C4-2B (cell line): ENCODE results near the gene ZNF718.
"Not testable (repeated sequence)": the region's sequence is repeated elsewhere in the genome, so short reads cannot be mapped to it uniquely, and the experiment has no call there.

Experiments used
- H3K27ac ChIP-seq: fragments of 450-650 bp; 2 replicates; pipeline ENCODE4 v1.5.1; 2017
- ZFX ChIP-seq: fragments of 450-650 bp; IDR thresholded peaks from 2 replicates; pipeline ENCODE4 v1.6.1; 2017
- TF ChIP-seq, protein P1 (sequence below): fragments of 450-650 bp; conservative IDR thresholded peaks from 2 replicates; pipeline ENCODE4 v1.5.1; 2017; ENCODE audit warnings: mild to moderate bottlenecking

Gene ZNF718

GRCh38 chr4:125833-126232 lies 1.5 kb downstream of the ZNF718 start:
- peak overlapping the region; percentile 92; the same call in 1 of the 2 replicates for H3K27ac ChIP-seq
- TF ChIP-seq ZFX = no peak
- TF ChIP-seq, protein P1, sequence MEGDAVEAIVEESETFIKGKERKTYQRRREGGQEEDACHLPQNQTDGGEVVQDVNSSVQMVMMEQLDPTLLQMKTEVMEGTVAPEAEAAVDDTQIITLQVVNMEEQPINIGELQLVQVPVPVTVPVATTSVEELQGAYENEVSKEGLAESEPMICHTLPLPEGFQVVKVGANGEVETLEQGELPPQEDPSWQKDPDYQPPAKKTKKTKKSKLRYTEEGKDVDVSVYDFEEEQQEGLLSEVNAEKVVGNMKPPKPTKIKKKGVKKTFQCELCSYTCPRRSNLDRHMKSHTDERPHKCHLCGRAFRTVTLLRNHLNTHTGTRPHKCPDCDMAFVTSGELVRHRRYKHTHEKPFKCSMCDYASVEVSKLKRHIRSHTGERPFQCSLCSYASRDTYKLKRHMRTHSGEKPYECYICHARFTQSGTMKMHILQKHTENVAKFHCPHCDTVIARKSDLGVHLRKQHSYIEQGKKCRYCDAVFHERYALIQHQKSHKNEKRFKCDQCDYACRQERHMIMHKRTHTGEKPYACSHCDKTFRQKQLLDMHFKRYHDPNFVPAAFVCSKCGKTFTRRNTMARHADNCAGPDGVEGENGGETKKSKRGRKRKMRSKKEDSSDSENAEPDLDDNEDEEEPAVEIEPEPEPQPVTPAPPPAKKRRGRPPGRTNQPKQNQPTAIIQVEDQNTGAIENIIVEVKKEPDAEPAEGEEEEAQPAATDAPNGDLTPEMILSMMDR = no peak

DNA sequence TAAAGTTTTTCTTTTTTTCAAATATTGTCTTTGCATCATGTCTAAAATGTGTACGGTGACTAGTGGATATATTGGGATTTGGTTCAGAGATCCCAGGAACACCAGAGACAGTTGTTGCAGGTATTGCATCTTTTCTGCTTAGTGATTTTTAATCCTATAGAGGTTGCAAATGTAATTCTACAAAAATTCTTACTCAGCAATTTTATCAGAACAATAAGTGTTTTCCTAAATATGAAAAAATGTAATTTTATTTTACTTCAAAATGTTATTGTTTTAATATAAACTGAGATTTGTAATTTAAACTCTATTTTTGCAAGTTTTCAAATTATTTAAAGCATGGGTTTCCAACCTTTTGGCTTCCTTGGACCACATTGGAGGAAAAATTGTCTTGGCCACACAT lies 8.2 kb downstream of the ZNF718 start:
- no peak overlapping the region for H3K27ac ChIP-seq
- no peak for TF ChIP-seq ZFX
- TF ChIP-seq, protein P1 = no peak

GRCh38 chr4:138935-139334 lies 14.6 kb downstream of the ZNF718 start:
- no peak overlapping the region for H3K27ac ChIP-seq
- TF ChIP-seq, protein P1 = no peak
- no peak for TF ChIP-seq ZFX

- no peak for TF ChIP-seq ZFX
- TF ChIP-seq, protein P1 = no peak
- no peak overlapping the region for H3K27ac ChIP-seq
Observed at GRCh38 chr4:139691-140090, 15.4 kb downstream of the ZNF718 start.

- TF ChIP-seq ZFX = no peak
- TF ChIP-seq, protein P1 = no peak
Observed at GRCh38 chr4:146621-147020, 22.3 kb downstream of the ZNF718 start.

GRCh38 chr4:147233-147632 lies 22.9 kb downstream of the ZNF718 start:
- no peak for TF ChIP-seq ZFX
- TF ChIP-seq, protein P1 = no peak
- H3K27ac ChIP-seq = no peak overlapping the region

More at GRCh38 chr4:146621-147020, 22.3 kb downstream of the ZNF718 start:
- H3K27ac ChIP-seq = no peak overlapping the region

- TF ChIP-seq, protein P1 = no peak
- TF ChIP-seq ZFX = no peak
- no peak overlapping the region for H3K27ac ChIP-seq
Observed at GRCh38 chr4:161496-162284, 37.4 kb downstream of the ZNF718 start.

GRCh38 chr4:169640-170039 lies 45.3 kb downstream of the ZNF718 start:
- H3K27ac ChIP-seq = not testable (repeated sequence)

GRCh38 chr4:171318-171717 lies 47.0 kb downstream of the ZNF718 start:
- H3K27ac ChIP-seq = not testable (repeated sequence)
